ENCODE data around the gene CASP7.

The CASP7 gene

GRCh38 chr10:113712755-113713639, 33.3 kb downstream of the CASP7 start:
- no peak for DNase-seq

DNA sequence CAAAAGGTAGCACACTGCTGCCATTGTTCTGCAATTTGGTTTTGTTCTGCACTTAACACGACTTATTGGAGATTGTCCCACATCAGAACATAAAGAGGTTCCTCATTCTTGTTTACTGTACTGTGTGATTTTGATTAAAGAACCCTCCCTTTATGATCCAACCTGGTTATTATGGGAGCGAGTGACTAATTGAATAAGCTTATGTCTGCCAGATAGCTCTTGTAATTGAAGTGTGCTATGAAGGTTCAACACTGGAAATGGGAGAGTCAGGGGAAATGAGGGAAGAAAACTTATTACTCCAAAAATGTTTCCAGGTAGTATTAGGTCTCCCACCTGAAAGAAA, 33.9 kb downstream of the CASP7 start:
- no peak for DNase-seq

- DNase-seq = no peak
Observed at GRCh38 chr10:113716109-113716910, 36.6 kb downstream of the CASP7 start.

- no peak for DNase-seq
Observed at GRCh38 chr10:113718969-113719822, 39.5 kb downstream of the CASP7 start.

DNA sequence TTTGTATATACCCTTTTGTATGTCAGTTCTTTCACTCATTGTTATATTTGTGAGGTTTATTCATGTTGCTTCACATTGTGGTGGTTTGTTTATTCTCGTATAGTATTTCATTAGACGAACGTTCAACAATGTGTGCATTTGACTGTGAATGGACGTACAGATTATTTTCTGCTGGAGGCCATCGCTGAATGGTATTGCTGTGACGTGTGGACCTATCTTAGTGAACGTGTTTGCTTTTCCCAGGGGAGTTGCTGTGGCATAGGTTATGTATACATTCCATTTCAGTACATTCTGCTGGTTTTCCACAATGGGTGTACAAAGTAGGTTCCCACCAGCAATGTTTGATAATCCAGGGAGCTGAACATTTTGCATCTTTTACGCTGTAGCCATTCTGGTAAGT, 40.7 kb downstream of the CASP7 start:
- DNase-seq = no peak

DNA sequence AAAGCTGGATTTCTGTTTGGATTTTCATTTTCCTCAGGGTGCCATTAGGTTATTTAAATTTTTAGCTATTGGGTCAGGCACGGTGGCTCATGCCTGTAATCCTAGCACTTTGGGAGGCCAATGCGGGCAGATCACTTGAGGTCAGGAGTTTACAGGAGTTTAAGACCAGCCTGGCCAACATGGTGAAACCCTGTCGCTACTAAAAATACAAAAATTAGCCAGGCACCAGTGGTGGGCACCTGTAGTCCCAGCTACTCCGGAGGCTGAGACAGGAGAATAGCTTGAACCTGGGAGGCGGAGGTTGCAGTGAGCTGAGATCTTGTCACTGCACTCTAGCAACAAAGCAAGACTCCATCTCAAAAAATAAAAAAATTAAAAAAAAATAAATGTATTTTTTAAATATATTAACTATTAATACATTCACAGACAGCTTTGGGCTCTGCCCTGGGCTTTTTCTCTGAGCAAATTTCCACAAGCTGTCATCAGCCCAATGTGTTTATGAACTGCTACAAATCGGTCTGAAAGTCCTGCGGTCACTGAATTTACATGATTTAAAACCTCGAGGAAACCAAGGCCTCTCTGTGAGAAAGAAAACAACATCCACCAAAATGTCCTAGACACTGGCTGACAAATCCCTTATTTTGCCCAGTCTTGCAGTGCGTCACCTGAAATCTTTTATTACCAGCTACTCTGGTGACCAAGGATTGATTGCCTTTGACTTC, 52.6 kb downstream of the CASP7 start:
- DNase-seq = no peak

GRCh38 chr10:113732966-113733365, 53.3 kb downstream of the CASP7 start:
- DNase-seq = no peak

- no peak for DNase-seq
Observed at GRCh38 chr10:113733635-113734034, 53.9 kb downstream of the CASP7 start.

DNA sequence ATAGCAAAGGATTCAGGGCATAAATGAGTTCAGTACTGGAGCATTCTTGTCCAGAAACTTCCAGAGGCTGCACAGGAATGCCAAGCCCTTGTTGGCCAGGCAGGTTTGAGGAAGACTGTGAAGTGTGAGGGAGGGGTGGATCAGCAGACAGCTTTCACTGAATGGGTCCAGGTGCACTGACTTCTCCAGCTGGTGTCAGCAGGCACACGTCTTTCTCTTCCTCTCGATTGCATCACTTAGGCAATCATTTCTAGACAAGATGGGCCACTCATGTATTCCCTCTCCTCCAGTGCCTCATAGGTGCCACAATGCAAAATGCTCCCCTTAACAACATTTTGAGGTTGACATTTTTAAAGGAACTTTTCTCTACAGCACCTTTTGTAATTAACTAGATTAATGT, 56.2 kb downstream of the CASP7 start:
- DNase-seq = no peak

GRCh38 chr10:113736576-113736975, 56.9 kb downstream of the CASP7 start:
- DNase-seq = no peak

GRCh38 chr10:113739031-113739430, 59.3 kb downstream of the CASP7 start:
- DNase-seq = no peak

GRCh38 chr10:113739577-113739976, 59.9 kb downstream of the CASP7 start:
- DNase-seq = no peak

- no peak for DNase-seq
Observed at GRCh38 chr10:113740850-113741249, 61.1 kb downstream of the CASP7 start.

DNA sequence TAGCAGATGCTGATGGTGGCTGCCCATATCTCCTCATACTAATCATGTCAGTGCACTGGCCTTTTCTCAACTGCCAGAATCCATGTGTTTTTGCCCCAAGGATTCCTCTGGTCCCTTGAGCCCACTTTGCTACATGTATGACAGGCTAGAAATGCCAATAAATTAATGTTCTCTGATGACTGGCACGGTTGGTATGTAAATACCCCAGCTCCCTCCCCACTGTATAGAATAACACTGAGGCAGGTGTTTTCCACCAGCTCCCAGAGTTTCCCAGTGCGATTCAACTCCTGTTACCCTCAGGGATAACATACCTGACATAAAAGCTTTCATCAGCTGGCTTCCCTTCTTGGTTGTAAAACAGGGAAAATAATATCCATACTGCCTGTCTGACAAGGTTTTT, 62.8 kb downstream of the CASP7 start:
- DNase-seq = no peak

DNA sequence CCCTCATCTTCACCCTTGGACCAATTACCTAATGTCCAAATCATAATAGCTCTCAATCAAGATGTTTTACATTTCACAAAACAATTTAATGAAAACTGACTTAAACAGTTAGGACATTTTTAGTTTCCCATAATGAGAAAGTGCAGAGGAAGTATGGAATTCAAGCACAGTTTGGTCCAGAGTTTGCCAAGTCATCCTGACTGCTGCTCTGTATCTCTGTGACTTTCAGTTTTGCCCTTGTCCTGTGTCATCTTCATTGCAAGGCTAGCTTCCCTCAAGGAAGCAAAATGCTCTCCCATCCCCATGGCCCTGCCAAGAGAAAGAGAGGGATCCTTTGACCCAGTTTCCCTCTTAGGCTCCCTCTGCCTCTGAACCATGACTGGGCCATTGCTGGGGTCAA, 63.9 kb downstream of the CASP7 start:
- DNase-seq = no peak

GRCh38 chr10:113745374-113745773, 65.7 kb downstream of the CASP7 start:
- DNase-seq = no peak

DNA sequence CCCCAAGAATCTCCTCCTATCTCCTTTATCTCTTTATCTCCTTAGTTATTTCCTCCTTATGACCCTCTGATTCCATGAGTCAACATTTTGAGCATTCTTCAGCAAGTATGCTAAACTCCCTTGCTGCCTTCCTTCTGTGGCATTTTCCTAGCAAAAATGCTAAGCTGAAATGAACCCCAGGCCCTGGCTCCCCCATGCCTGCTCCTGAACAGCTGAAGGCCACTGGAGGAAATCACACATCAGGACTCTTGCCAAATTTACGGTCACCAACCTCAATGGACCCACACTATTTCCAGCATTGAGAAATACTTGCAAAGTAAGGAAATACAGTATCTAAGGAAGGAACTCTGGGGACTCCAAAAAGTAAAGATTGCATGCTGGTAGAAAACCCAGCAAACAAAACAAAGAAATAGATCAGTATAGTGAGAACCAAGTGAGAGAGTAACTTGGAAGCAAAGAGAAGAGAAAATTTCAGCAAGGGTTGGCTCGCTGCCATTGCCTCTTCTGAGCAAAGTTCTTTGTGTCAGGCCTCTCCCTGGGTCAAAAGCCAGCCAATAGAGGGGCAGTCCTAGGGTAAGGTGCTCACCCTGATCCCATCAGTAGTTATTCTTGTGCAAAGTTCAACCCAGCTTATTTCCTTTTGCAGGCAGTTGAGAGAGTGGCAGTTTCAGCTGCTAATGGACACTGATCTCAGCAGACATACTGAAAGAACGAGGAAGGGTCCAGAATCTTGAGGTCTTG, 66.7 kb downstream of the CASP7 start:
- no peak for DNase-seq

DNA sequence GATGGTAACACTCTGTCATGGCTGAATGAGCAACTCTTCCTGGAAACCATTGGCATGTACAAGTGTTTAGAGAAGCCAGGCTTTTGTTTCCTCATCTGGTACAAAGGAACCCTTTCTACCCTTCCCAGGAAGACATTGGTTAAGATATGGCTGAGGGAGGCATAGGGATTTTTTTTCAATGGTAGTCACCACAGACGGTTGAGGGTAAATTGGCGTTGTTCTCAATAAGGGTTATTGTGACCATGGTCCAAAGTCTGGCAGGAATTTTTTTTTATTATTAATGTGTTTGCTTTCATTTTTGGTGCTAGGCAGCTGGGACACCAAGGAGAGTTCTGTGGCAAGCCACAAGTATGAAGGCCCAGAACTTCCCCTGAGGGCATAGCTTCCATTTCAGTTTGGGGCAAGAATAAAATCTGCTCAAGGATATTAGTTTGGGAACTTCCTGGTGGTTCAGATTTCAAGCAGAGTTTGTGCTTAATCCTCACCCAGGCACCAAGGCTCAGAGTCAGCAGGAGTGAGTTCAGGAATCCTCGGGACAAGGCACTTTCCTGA, 71.5 kb downstream of the CASP7 start, which contains the start of gene PLEKHS1:
TSS of gene PLEKHS1 (plus strand) at position 502 of the 552 bp plus-strand sequence. CDS start 3,596 bp downstream, outside the sequence.
- no peak for DNase-seq

DNA sequence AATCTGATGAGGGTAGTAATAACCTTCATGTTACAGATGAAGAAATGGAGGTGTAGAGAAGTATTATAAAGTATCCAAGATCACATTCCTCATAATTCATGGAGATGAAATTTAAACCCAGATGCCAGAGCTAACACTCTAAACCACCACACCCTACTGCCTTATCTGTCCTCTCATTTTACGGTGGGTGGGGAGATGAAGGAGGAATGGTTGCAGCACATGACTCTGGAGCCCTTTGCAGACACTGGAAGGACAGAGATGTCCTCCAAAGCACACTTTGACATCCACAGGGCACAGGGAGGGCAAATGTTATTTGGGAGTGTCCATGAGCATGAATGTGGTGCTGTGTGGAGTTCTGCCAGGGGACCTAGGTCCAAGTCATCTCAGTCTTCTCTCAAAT, 72.8 kb downstream of the CASP7 start:
- no peak for DNase-seq

- DNase-seq = no peak
Observed at GRCh38 chr10:113753020-113753692, 73.4 kb downstream of the CASP7 start.

- no peak for DNase-seq
Observed at GRCh38 chr10:113754125-113754524, 74.4 kb downstream of the CASP7 start.
